Kidney epithelial cell (primary cell): ENCODE data around the gene C19orf67. TPM values are rescaled to one million over a fixed set of nuclear protein-coding genes. Genes with fewer than 3 reads are reported as not detected.

ENCODE experiments used
- DNase-seq: peaks from one replicate; pipeline ENCODE4 v3.0.0-alpha.2; 2010; ENCODE audit warnings: low read depth
- H3K27me3 ChIP-seq: 2 replicates; pipeline ENCODE4 v1.6.0; 2011; ENCODE audit warnings: low read length; ENCODE audit not compliant: control insufficient read depth, insufficient read depth
- H3K36me3 ChIP-seq: 2 replicates; pipeline ENCODE4 v1.5.1; 2011; ENCODE audit warnings: low read length; ENCODE audit not compliant: control insufficient read depth, insufficient read depth
- H3K4me3 ChIP-seq: 2 replicates; pipeline ENCODE4 v1.5.1; 2011; ENCODE audit warnings: low read depth, mild to moderate bottlenecking, control low read depth, low read length
- CTCF ChIP-seq: IDR thresholded peaks from 2 replicates; pipeline ENCODE4 v1.5.1; 2011; ENCODE audit warnings: mild to moderate bottlenecking, moderate library complexity, low read length, control low read depth, inconsistent platforms; ENCODE audit not compliant: insufficient read depth, poor library complexity, severe bottlenecking
- total RNA-seq: library from RNA; depleted of rRNA; stranded (reverse); fragments of >200 nt; gene quantifications from 2 replicates; pipeline ENCODE4 v1.2.3, GENCODE V29; 2015

C19orf67 gene
- total RNA-seq, 1 donor from 2014 or later: not detected

- Histone ChIP-seq H3K4me3 (peak overlapping the region; percentile 82), H3K27me3 (no peaks in the 10 kb centered on the region), H3K36me3 (peaks cover under 1% of the 10 kb centered on the region)
- no peak for DNase-seq
- no peak for TF ChIP-seq CTCF
These were observed 30.9 kb upstream of the C19orf67 start for GRCh38 chr19:14116525-14116917.

- TF ChIP-seq CTCF: no peak
- DNase-seq: no peak
- Histone ChIP-seq H3K4me3 (no peak overlapping the region), H3K36me3 (no peaks in the 10 kb centered on the region), H3K27me3 (no peaks in the 10 kb centered on the region)
These were observed 30.2 kb upstream of the C19orf67 start for GRCh38 chr19:14115756-14116155.

DNA sequence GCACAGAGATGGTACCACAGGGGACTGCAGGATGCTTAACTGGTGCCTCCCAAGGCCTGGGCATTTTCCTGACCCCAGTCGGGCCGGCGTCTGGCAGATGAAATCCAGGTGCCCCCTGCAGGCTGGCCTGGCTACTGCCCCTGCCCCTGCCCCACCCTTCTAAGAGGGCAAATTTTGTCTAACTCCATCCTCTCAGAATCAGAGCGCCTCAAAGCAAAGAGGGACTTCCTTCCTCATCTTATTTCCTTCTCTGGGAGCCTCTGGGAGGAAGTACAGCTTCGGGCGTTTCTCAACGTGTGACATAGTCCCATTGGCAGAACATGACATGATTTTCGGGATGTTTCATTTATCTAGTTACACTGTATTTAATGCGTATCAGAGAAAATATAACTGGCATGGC lies 29.3 kb upstream of the C19orf67 start:
- Histone ChIP-seq H3K4me3 (no peak overlapping the region), H3K27me3 (no peaks in the 10 kb centered on the region), H3K36me3 (no peaks in the 10 kb centered on the region)
- peak; percentile 54 for TF ChIP-seq CTCF
- no peak for DNase-seq

DNA sequence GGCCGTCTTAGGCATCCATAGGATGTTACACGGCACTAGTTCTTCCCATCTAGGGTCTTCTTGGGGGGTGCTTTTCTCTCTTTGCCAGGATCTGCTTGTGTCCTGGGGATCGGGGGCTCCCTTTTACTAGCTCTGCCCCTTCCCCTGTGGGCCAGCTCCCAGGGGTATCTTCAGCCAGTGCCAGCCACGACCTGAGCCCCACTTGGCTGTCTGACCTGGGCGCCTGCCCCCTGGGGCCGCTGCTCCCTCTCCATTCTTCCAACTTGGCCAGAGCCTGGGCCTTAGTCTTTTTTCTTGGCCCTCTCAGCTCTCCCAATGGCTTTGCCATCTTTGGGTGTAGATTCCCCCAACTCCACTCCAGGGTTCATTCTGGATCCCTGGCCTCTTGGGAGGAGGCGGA lies 28.9 kb upstream of the C19orf67 start:
- H3K27me3 ChIP-seq: no peaks in the 10 kb centered on the region
- no peaks in the 10 kb centered on the region for H3K36me3 ChIP-seq
- no peak overlapping the region for H3K4me3 ChIP-seq
- no peak for TF ChIP-seq CTCF
- no peak for DNase-seq

GRCh38 chr19:14113762-14114414 lies 28.3 kb upstream of the C19orf67 start:
- peak; percentile 30 for TF ChIP-seq CTCF

GRCh38 chr19:14112809-14113385 lies 27.3 kb upstream of the C19orf67 start:
- TF ChIP-seq CTCF: no peak
- no peaks in the 10 kb centered on the region for H3K36me3 ChIP-seq
- H3K4me3 ChIP-seq: no peak overlapping the region
- no peaks in the 10 kb centered on the region for H3K27me3 ChIP-seq
- no peak for DNase-seq

More at GRCh38 chr19:14113762-14114414, 28.3 kb upstream of the C19orf67 start:
- no peak for DNase-seq
- no peaks in the 10 kb centered on the region for H3K27me3 ChIP-seq
- H3K36me3 ChIP-seq: no peaks in the 10 kb centered on the region
- no peak overlapping the region for H3K4me3 ChIP-seq
